Activated T-helper 1 cell treated with anti-CD3 and anti-CD28 coated beads, Interleukin-2, amount 50 U/mL, for 16 hours (primary cell): ENCODE measurements around the gene SUGP2.

Experiments
- DNase-seq, 2 donors: peaks; one replicate each; pipeline ENCODE4 v3.0.0-alpha.2; 2020; ENCODE audit warnings: low read depth in 1 of 2, low spot score in 1 of 2

The SUGP2 gene

DNA sequence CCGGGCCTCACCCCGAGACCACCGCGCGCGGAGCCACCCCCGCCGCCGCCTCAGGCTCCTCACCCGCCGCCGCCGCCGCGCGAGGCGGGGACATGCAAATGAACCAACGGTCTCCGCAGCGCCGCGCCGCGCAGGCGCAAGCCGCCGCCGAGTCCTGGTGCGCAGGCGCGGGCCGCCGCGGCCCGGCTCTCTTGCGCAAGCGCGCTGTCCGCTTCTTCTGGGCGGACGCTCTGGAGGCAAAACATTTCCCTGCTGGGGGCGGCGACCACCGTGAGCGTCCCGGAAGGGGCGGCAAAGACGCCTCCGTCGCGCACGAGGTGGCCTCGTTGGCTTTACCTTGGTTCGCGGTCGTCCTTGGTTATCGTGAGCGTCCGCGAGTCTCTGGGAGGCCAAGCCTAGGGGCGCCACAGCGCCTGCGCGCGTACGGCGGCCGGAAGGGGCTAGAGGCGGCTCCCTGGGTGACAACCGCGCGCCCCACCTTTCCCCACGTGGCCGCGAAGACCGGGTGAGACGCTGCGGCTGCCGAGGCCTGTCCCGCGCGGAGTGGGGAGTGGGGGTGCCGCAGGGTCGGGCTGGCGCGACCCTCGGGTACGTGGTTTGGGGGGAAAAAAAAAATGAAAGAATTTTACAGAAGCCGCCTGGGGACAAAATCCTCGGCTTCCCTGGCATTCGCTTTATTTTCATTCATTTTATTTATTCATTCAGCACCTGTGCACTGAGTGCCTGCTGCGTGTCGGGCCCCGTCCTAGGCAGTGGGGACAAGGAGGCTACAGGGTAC lies at the start of gene SUGP2, which contains the start of gene ARMC6:
SUGP2 (minus strand) TSS at position 92 of the 778 bp plus-strand sequence. CDS start 2,446 bp downstream, outside the sequence.
ARMC6 (plus strand) TSS at position 178 of the 778 bp plus-strand sequence. CDS start 607 bp downstream, outside the sequence.
- DNase-seq = peak; percentile 67 to 88

GRCh38 chr19:19081642-19082151 lies 48.4 kb upstream of the SUGP2 start:
- no peak for DNase-seq

DNA sequence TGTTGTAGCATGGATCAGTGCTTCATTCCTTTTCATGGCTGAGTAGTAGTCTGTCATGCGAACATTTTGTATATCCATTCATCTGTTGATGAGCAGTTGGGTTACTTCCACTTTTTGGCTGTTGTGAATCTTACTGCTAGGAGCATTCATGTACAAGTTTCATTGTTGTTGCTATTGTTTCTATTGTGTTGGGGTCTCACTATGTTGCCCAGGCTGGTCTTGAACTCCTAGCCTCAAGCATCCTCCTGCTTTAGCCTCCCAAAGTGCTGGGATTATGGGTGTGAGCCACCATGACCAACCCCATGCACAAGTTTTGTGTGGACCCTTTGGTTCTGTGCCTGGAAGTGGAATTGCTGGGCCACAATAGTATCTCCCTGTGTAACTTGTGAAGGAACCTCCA lies 46.3 kb upstream of the SUGP2 start:
- DNase-seq = no peak

DNA sequence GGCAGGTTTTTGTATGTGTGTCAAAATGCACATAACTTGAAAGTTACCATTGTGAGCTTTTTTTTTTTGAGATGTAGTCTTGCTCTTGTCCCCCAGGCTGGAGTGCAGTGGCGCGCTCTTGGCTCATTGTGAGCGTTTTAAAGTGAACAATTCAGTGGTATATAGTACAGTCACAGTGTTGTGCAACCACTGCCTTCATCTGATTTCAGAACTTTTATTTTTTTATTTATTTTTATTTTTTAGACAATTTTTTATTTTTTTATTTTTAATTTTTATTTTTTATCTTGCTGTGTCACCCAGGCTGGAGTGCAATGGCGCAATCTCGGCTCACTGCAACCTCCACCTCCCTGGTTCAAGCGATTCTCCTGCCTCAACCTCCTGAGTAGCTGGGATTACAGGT lies 45.5 kb upstream of the SUGP2 start:
- DNase-seq = no peak

GRCh38 chr19:19077103-19077502 lies 43.8 kb upstream of the SUGP2 start:
- no peak for DNase-seq

DNA sequence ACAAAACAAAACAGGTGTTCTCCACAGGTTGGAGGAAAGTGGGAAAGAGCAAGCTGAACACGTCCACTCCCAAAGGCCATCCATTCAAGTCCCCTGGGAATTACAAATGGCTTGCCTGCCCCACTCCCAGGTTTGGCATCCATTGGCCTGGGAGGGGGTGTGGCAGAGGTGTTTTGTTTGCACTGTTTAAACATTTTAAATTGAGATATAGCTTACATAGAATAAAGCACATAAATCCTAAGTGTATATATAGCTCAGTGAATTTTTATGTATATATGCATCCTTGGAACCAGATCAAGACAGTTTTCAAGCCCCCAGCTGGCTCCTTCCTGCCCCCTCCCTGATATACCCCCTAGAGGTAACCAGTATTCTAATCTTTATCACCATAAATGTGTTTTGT lies 43.2 kb upstream of the SUGP2 start:
- DNase-seq = no peak

- no peak for DNase-seq
Observed at GRCh38 chr19:19075126-19075525, 41.8 kb upstream of the SUGP2 start.

GRCh38 chr19:19074196-19074882 lies 41.0 kb upstream of the SUGP2 start:
- no peak for DNase-seq

GRCh38 chr19:19071897-19072296 lies 38.6 kb upstream of the SUGP2 start:
- DNase-seq = no peak

DNA sequence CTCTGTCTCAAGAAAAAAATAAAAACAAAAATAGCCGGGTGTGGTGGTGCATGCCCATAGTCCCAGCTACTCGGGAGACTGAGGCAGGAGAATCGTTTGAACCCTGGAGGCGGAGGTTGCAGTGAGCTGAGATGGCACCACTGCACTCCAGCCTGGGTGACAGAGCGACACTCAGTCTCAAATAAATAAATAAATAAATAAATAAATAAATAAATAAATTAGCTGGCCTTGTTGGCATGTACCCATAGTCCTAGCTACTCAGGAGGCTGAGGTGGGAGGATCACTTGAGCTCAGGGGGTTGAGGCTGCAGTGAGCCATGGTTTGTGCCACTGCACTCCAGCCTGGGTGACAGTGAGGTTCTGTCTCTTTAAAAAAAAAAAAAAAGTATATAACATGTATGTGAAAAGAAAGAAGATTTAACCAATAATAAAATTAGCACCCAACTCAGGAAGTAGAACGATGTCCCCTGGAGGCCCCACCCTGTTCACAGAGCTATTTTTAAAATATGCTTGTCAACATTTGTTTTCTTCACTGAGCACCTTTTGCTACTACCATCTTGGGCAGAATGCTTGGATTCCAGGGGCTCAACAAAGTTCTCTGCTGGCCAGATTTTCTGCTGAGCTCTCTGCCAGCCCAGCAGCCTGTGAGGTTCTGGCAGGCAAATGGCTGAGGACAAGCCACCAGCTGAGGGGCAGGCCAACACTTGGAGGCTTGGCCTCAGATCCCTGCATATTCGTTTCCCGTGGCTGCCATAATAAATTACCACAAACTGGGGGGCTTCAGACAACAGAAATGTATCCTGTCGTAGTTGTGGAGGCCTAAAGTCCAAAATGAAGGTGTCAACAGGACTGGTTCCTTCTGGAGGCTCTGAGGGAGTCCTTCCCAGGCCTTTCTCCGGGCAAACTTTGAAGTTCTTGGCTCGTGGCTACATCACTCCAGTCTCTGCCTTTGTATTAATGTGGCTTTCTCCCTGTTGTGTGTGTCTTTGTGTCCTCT lies 35.6 kb upstream of the SUGP2 start:
- DNase-seq = no peak

DNA sequence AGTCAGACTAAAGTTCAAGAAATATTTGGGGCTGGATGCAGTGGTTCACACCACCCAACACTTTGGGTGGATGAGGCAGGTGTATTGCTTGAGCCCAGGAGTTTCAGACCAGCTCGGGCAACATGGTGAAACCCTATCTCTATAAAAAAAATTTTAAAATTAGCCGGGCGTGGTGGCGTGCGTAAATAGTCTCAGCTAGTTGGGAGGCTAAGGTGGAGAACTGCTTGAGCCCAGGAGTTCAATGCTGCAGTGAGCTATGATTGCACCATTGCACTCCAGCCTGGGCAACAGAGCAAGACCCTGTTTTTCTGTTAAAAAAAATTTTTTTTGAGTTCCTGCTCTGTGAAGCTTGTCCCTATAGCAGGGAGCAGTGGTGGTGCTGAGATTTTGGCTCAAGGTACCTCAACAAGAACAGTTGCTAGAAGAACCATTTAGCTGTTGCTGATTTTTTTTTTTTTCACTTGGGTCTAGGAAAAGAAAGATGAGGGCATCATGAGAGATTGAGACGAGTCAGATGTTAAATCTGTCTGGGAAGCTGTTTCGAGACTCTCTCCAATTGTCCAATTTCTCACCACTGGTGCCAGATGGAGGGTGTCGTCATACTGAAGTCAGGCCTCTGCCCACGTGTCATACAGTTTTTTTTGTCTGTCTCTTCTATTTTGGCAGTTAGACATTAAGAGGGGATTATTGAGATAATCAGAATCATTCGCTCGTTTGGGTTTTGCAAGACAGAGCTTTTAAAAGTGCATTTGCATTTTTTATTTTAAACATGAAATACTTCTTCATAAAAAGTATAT lies 34.2 kb upstream of the SUGP2 start:
- no peak for DNase-seq

DNA sequence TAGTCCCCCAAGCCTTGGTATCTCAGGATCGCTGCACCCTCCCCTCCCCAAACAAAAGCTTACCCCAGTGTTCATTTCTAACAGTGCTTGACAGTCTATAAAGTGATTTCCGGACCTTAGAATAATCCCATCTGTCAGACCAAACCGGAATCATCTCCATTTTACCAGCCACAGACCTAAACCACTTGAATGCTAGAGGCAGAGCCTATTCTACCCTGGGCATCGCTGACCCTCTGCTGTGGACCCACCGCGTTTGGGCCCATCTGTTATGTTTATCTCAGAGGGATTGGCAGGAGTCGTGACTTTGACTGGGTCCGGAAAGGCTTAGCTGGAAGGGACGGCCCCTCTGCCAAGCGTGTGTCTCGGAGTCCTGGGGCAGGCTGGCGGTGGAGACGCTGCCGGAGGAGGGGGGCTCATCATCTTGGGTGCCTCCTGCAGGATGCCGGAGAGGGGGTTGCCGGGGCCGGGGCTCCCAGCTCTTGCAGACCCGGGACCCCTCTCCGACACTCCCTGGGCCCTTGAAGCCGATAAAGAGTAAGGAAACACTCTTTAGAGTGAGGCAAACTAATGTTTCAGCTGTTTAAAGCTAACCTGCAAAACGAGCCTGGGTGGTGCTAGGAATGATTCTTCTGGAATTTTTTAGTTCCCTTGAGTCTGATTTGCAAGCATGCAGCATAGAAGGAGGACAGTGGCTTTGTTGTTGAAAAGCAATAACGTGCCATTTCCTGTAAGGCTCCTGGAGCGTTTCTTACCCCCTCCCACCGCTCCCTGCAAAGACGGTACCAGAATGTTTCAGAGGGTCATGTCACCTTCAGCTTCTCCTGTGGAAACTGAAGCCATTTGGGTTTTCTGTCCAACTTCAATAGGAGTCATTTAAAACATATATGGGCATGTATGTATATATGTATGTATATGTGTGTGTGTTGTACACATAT lies 31.8 kb upstream of the SUGP2 start:
- no peak for DNase-seq

GRCh38 chr19:19064098-19064722 lies 30.9 kb upstream of the SUGP2 start:
- no peak for DNase-seq

DNA sequence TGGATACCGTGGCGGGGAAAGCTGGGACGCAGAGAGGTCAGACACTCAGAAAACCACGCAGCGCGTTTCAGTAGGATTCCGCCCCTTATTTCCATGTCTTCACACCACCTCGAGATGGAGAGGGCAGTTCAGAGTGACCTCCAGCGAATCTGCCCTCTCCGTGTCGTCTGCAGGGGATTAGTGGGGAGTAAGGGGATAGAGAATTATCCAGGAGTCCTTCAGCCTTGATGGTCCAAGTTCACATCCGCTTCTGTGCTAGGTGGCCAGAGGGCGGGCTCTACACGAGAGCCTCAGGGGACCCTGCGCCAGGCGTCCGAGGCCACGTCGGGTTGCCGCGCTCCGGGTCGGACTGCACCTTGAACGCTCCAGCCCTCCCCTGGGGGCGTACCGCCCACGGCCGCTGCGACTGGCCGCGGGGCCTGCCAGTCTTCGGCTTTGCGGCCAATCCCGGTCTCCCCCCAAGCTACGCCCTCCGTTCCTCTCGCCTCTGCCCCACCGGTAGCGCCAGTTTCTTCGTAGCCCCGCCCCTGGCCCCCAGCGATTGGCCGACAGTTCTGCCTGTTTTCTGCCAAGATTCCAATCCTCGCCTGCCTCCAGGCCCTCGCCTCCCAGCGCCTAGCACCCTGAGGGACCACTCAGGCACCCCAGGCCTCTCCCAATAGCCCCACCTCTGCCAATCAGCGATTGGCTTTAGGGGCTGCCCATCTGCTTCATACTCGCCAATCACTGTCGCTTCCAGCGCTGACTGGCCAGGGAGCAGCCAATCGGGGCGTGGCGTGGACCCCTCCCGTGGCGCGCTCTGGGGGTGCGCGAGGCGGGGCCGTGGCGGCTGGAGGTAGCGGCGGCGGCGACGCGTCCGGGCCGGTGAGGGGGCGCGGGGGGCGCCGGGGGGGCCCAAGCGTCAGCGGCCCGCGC lies 30.1 kb upstream of the SUGP2 start, which contains the start of gene SLC25A42:
SLC25A42 (plus strand) TSS at position 812 of the 915 bp plus-strand sequence. CDS start 32,131 bp downstream, outside the sequence.
- DNase-seq = peak; percentile 98

GRCh38 chr19:19062454-19063182 lies 29.3 kb upstream of the SUGP2 start:
- DNase-seq = no peak

DNA sequence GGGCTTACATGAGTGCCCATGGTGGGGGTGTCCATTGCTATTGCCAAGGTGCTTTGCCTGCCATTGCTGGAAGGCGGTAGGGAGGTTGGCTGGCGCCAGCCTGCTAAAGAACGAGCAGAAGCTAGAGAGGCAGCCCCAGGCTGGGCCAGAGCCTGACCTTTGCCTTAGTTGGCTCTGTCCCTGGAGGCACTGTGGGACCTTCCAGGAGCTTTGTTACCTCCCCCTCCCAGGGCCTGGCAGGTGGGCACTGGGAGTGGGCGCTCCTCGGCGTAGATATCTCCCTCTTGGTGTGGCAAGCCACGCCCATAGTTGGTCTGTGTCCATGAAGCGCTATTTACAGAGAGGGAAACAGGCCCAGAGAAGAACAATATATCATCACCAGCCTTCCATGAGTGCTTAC lies 28.2 kb upstream of the SUGP2 start:
- DNase-seq = no peak
